HG02970 (cell line): Measurements from ENCODE around the gene DUS1L.

Experiments
- ATAC-seq: cut with Tn5 transposase; IDR thresholded peaks from one replicate; pipeline ENCODE4 v1.9.1; 2021; ENCODE audit warnings: mild to moderate bottlenecking, moderate library complexity, moderate number of reproducible peaks; ENCODE audit not compliant: unreplicated experiment, low FRiP score

Gene DUS1L

DNA sequence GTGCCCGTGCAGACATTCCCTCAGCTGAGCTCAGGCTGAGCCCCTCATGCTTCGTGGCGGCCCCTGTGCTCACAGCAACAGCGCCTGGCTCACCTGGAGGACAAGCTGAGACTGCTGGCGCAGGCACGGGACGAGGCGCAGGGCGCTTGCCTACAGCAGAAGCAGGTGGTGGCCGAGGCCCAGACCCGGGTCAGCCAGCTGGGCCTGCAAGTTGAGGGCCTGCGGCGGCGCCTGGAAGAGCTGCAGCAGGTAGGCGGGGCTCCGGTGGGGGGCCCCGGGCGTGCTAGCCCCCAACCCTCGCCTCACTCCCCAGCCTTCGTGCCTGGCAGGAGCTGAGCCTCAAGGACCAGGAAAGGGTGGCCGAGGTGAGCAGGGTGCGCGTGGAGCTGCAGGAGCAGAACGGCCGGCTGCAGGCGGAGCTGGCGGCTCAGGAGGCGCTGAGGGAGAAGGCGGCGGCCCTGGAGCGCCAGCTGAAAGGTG, 35.6 kb downstream of the DUS1L start:
- ATAC-seq, result no peak

DNA sequence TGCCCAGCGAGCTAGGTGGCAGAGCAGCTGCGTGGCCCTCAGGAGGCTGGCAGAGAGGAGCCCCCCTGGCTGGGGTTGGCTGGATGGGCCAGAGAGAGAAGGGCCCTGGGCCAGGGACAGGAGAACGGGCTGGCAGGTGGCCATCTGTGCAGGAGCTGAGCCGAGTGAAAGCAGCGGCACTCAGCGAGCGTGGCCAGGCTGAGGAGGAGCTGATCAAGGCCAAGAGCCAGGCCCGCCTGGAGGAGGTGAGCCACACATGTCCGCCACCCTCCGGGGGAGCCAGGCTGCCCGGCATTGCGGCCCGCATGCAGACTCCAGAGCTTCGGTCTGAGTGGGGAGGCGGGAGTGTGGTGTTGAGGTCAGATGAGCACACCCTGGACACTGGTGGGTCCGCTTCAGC, 36.2 kb downstream of the DUS1L start:
- ATAC-seq, result no peak

DNA sequence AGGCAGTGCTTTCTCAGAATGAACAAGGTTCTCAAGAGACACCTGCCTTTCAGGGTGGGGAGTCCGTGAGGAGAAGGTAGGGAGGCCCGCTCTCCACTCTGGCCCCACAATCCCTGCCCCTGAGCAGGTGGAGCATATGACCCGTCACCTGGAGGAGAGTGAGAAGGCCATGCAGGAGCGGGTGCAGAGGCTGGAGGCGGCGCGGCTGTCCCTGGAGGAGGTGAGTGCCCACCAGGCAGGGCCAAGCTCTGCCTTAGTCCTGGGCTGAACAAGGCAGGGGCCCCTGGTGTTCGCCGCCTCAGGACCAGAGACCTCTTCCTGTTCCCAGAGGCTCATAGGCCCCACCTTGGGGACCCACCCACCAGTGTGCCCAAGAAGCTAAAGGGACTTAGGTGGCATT, 36.6 kb downstream of the DUS1L start:
- ATAC-seq, result no peak

DNA sequence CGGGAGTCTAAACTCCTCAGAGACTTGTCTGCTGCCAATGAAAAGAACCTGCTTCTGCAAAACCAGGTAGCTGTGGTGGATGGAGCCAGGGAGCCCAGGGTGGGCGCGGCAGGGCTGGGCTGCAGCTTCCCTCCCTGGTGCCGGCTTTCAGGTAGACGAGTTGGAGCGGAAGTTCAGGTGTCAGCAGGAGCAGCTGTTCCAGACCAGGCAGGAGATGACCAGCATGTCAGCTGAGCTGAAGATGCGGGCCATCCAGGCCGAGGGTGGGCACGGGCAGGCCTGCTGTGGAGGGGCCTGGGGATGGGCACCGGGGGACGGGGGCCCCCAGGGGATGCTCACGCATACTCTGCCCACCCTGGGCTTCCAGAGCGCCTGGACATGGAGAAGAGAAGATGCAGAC, 37.4 kb downstream of the DUS1L start:
- ATAC-seq, result no peak

DNA sequence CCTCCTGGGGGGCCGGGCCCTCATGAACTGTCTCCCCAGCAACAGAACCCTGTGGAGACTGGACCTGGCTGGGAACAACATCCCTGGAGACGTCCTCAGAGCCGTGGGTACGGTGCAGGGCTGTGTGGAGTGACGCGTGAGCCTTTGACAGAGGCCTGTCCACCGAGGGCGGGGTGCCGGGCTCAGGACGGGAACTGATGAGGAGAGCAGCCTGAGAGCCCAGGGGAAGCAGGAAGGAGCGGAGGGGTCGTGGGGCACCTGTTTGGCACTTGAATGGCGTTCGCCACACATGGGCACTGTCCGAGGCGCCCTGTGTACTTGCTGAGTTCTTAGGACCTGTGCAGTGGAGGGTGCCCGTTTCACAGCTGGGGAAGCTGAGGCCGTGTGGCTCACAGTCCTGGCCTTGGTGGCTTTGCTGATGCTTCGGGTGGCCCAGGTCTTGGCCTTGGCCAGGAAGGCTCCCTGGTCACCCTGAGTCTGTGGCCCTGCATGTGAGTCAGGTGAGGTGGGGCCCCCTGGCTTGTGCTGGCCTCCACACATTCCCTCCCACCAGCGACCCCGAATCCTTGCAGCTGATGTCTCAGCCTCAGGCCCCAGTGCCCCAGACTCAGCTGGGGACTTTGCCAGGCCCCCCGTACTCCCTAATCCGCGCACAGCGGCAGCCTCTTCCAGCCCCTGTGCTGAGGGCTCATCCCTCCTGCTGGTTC, 40.0 kb downstream of the DUS1L start:
- no peak for ATAC-seq

DNA sequence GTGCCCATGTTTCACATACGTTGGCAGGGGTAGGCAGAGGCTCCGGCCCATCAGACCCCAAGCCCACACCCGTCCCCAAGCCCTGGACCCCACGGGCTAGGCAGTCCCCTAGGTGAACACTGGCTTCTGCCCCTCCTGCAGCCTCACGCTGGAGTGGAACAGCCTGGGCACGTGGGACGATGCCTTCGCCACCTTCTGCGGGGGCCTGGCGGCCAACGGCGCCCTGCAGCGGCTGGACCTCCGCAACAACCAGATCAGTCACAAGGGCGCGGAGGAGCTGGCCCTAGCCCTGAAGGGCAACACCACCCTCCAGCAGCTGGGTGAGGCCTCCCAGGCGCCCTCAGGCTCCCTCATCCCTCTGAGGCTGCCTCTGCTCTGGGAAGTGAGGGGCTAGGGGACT, 40.7 kb downstream of the DUS1L start:
- ATAC-seq, result no peak

DNA sequence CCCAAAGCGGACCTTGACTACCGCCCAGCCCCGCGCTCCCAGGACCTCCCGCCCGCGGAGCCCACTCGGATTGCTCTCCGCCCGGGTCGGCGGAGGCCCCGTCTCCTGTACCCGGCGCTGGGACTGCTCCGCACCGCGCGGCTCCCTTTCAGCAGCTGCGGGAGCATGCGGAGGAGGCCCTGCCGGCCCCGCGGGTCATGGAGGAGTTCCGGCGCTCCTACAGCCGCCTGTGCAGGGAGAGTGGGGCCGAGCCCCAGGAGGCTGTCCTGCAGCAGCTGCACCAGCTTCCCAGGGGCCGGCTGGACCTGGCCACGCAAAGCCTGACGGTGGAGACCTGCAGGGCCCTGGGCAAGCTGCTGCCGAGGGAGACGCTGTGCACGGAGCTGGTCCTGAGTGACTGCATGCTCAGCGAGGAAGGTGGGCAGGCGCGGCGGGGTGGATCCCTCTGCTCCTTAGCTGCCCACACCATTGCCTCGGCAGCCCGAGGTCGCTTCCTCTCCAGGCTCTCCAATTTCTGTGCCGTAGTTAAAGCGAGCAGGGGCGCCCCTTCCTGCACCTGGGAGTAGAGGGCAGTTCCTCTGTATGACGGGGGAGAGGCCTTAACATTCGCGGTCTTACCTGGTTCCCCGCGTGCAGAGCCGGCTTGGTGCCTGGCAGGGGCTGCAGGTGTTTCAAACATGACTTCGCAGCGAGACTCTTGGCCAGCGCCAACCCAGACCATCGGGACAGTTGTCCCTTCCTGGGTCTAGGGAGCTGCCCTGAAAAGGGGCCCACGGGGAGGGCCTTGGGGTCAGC, 42.0 kb downstream of the DUS1L start:
- no peak for ATAC-seq

DNA sequence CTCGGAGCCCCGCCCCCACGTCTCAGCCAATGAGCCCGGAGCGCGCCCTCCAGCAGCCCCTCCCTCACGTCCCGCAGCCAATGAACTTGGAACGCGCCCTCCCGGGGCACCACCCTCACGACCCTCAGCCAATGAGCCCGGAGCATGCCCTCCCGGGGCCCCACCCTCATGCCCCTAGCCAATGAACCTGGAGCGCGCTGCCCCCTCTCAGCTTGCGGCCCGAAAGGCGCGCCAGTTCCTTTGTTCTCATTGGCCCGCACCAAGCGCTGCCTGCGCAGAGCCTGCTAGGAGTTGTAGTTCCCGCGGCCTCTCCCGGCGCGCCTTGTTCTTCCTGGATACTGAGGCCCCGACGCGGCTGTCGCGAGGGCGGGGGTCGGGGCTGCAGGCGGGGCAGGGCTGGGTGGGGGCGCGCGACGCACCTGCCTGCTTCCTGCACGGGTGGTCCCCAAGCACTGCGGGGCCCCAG, 42.6 kb downstream of the DUS1L start, which contains the start of gene LRRC45:
TSS of gene LRRC45 (plus strand) at position 325 of the 466 bp plus-strand sequence. CDS start 339 bp downstream, outside the sequence.
- ATAC-seq, result peak; percentile 84

DNA sequence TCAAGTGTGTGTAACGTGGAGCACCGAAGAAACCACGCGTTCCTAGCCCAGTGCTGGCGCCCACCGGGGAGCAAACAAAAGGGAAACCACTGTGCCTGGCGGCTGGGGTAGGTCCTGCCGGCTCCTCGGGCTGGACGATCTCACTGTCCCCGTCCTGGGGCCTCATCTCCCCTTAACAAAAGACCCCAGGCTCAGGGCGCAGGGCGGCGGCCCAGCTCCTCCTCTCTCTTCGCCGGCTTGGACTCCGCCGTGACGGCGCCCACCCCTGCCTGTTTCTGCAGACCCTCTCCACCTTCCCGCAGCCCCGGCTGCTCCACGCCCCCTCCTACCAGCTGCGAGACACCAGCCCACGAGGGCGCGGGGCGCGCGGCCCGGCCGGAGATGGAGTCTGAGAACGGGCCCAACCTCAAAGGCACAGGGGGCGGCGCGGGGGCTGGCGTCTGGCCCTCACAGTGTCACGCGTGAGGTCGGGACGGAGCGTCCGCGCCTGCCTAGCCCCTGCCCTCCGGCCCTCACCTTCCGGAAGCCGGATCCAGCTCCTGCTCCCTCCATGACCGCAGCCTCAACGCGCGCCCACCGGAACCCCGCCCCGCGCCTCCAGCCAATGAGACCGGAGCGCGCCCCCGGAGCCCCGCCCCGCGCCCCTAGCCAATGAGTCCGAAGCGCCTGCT, 43.2 kb downstream of the DUS1L start, which contains the start of gene CENPX:
TSS of gene CENPX (minus strand) at position 569 of the 671 bp plus-strand sequence. CDS start at position 552, 17 bp downstream.
- no peak for ATAC-seq

DNA sequence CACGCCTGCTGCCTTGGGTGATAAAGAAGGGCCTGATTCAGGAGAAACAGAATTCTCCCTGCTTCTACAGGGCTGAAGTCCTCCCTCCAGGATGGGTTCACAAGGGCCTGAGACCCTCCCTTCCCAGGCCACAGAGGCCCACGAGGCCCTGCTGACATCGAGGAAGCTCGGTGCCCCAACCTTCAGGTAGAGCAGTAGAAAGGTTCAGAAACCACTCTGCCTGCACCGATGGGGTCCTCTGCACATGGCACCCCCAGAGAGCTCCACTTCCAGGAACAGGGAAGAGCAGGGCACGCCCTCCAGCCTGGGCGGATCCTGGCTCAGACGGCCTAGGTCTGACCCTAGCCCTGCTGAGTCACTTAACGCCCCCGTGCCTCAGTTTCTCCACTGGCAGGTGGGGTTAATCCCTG, 43.7 kb downstream of the DUS1L start:
- no peak for ATAC-seq

DNA sequence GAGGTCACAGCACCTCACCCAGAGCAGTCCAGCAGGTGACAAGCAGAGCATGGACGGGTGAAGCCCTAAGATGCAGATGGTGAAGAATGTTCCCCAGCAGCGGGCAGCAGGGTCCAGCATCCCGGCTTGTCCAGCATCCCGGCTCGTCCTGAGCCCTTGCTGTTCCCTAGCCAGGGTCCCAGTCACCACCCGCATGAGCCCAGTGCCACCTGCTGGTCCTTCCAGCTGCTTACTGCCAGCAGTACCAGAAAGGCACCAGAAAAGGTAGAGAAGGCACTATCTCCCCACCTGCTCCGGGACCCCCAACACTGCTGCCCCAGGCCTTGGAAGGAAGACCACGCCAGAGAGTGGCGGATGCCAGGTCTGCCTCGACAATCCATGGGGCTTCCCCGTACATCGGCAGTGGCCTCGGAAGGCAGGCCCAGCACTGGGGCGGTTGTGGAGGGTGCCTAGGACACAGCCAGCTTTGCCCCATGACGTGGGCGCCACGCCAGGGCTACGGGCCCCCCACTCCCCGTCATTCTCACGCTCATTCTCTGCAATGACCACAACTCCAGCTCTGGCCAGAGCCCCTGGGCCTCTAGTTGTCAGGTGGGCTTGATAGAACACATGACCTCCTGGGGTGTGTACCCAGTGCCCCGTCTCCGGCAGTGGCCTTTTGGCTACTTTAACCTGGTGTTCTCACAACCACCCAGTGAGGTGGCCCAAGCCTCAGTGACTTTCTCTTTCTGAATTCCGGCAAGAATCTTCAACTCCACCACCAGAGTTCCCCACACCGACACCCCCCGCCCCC, 44.3 kb downstream of the DUS1L start:
- no peak for ATAC-seq

DNA sequence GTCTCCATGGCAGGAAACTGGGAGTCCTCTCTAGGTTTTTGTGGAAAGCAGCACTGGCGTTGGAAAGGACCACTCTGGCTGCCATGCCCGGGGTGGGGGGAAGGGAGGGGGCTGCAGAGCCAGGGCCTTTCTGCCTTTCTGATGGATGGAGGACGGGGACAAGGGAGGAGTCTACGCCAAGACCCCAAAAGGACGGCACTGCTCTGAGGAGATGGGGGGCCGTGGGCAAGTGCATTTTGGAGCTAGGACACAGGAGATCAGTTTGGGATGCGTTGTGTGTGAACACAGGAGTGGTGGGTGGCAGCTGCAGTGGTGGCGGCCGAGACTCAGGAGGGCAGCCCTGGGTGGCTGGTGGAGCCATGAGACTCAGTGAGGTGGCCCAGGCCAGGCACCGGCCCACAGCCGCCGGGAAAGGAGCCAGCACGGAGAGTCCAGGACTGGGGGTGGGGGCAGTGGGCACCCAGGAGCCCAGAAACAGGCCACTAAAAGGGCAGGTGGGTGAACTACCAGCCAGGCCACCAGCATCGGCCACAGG, 45.0 kb downstream of the DUS1L start:
- ATAC-seq, result no peak

DNA sequence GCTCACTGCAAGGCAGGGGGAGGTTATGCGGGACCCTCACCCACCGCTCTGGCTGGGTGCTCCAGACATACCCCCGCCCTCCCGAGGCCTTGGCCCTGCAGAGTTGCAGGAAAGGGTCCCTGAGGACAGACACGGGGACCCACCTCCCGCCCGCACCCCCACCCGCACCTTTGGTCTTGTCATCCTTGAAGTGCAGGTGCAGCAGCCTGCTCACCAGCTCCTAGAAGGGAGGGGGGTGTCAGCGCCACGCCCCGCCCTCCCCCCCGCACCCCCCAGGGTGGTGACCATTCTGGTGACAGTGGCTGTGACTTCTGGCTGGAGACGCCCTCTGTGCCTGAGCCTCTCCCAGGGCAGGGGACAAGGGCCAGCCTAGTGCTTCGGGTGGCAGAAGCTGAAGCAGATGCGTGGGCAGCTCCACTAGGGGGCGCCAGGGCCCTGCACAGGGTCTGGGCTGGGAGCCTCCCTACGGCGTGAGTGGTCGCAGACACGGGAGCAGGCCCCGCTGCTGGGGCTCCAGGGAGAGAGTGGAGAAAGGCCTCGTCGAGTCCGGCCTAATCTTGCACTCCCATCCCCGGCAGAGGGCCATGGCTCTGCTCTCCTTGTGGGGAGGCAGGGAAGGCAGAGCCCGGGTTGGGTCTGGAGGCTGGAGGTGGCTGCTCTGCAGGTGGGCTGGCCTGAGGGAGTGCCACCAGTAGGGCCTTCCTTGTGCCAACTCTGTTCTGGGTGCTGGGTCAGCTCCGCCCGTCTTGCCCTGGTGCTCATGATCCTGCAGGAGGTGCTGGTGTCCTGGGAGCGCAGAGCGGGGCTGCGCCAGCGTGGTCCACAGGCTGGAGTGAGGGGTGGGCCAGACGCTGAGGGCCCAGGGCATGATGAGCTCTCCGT, 45.7 kb downstream of the DUS1L start:
- ATAC-seq, result no peak

DNA sequence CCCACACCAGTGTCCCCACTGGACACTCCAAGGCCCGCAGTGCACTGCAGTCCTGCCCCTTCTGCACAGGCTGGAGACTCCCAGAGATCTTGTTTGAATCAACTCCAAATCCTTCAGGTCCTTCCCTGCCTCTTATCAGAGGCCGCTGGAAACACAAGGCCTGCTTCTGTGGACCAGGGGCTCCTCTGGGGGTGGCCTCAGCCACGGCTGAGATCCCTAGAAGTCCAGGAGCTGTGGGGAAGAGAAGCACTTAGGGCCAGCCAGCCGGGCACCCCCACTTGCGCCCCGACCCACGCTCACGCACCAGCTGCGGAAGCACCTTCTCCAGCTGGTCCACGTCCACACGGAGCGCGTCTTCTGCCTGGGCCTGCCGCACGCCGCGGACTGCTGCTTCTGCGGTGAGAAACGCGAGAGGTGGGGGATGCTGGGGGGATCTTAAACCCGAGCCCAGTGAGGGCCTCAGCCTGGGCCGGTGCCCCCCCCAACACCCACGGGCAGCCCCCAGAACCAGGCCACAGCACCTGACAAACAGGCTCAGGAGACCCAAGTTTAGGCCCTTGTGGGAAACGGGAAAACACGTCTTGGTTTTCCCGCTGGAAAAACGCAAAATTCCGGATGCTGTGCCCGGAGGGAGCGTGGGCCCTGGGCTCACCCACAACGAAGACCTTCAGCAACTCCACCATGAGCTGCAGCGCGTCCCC, 46.5 kb downstream of the DUS1L start:
- ATAC-seq, result no peak

DNA sequence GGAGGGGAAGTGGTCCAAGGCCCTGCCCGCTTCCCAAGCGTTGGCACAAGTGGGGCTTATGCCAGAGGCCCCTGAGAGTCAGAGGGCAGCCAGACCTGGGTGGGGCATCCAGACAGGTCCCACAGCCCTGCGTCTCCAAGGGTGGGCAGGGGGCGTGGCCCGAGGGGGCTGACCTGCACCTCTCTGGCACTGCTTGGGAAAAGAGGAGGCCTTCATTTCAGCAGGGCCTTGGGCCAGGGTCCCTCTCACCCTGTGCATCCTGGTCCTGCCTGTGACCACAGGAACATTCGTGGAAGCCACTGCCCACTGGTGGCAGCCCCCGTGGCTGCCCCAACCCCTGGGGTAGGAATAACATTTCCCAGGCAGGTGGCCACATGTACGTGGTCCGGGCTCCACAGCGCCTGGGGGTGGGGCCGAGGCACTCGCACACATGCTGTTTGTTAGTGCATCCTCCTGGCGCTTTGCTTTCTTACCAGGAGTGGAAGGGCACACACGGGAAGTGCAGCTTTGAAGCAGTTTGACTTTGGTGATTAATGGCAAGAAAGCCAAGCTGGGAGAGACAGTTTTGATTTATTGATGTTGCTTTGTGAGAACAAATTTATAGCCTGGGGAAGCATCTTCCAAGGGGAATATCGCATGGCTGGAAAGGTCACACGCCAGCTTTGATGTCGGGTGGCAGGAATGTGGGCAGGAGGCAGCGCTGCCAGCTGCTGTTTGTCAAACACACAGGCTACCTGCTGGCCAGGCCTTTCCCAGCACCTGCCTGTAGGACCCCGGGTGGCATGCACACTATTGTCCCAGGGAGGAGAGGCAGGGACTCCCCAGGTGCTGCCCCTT, 47.2 kb downstream of the DUS1L start:
- ATAC-seq, result no peak

DNA sequence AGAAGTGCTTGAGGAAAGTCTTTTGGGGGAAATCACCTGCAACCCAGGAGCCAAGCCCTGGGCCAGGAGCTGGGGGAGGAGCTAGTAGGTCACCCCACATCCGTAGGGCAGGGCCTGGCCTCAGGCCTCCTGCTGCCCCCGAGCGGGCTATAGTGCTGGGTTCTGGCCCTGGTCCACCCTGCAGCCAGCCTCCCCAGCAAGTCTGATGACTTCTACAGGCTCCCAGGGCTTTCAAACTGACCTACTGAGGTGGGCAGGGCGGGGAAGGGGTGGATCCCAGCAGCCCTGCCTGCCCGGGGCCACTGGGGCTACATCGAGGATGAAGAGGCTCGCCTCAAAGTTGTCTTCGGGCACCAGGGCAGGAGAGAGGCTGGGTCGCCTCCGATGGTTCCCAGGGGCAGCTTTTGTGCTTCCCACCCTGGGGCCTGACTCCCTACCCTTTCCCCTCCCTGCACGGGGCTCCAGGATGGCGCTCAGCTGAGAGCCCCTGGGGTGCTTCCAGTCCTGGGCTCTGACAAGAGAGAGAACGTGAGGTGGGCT, 47.9 kb downstream of the DUS1L start:
- no peak for ATAC-seq

DNA sequence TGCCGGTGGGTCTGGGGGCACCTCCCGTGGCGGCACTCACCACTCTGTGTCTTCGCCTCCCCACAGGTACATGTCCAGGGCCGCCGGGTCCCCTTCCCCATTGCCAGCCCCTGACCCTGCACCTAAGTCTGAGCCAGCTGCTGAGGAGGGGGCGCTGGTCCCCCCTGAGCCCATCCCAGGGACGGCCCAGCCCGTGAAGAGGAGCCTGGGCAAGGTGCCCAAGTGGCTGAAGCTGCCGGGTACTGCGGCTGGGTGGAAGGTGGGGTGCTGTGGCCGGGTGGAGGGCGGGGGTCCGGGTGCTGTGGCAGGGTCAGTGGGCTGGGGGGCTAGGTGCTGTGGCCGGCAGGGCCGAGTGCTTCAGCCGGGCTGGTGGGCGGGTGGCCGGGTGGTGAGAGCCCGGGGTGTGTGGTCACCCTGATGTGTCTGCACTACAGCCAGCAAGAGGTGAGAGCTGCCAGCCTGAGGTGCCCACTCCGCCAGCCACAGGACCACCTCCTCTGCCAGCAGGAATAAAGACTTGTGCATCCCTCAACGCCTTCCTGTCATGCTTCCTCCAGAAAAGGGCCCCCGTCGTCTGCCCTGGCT, 48.6 kb downstream of the DUS1L start:
- ATAC-seq, result no peak
